HG03520 (cell line): ENCODE measurements around the gene CAMK2N1.
"Not testable (repeated sequence)": the region's sequence is repeated elsewhere in the genome, so short reads cannot be mapped to it uniquely, and the experiment has no call there.

Experiments
- ATAC-seq: cut with Tn5 transposase; IDR thresholded peaks from one replicate; pipeline ENCODE4 v1.9.1; 2021; ENCODE audit warnings: mild to moderate bottlenecking, moderate library complexity; ENCODE audit not compliant: unreplicated experiment

CAMK2N1 gene

GRCh38 chr1:20496725-20497383 lies 10.8 kb upstream of the CAMK2N1 start:
- ATAC-seq: not testable (repeated sequence)

DNA sequence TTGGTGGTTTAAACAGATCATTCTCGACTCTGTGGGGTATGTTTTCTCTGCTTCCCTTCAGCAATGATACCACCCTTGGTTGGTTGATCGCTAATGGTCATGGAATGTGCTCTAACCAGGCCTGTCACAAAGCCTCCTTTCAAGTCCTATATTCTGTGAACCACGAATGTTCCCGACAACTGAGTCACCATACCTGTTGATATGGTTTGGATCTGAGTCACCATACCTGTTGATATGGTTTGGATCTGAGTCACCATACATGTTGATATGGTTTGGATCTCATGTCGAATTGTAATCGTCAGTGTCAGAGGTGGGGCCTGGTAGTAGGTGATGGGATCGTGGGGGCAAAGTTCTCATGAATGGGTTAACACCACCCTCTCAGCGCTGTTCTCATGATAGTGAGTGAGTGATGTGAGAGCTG lies 10.2 kb upstream of the CAMK2N1 start:
- no peak for ATAC-seq

DNA sequence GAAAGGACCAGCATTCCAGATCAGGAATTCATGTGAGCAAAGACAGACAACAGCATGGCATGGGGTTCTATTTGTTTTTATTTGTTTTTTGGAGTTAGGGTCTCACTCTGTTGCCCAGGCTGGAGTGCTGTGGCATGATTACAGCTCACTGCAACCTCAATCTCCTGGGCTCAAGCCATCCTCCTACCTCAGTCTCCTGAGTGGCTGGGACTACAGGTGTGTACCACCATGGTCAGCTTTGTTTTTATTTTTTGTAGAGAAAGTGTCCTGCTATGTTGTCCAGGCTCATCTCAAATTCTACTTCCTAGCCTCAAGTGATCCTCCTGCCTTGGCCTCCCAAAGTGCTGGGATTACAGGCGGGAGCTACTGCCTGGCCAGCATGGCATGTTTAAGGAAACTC lies 9.7 kb upstream of the CAMK2N1 start:
- no peak for ATAC-seq

- ATAC-seq: no peak
Observed at GRCh38 chr1:20494609-20495311, 8.8 kb upstream of the CAMK2N1 start.

GRCh38 chr1:20493839-20494608 lies 8.0 kb upstream of the CAMK2N1 start:
- ATAC-seq: no peak

- no peak for ATAC-seq
Observed at GRCh38 chr1:20493309-20493708, 7.3 kb upstream of the CAMK2N1 start.

GRCh38 chr1:20492751-20493150 lies 6.7 kb upstream of the CAMK2N1 start:
- no peak for ATAC-seq

DNA sequence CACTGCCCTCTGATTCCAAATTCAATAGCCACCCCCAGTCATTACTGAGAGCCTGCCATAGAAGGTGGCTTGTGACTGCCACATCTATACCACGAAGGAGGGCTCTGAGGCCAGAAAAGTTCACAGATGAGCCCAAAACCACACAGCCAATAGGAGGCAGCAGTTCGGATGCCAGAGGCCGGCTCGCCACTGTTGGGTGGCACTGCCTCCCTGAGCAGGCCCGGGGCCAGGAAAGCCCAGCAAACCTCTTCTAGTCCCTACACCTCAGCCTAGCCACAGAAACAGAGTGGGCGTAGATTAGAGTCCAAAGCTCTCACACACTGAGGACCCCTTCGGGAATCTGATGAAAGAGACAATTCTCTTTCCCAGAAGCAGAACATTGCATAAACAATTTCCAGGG lies 5.9 kb upstream of the CAMK2N1 start:
- no peak for ATAC-seq

DNA sequence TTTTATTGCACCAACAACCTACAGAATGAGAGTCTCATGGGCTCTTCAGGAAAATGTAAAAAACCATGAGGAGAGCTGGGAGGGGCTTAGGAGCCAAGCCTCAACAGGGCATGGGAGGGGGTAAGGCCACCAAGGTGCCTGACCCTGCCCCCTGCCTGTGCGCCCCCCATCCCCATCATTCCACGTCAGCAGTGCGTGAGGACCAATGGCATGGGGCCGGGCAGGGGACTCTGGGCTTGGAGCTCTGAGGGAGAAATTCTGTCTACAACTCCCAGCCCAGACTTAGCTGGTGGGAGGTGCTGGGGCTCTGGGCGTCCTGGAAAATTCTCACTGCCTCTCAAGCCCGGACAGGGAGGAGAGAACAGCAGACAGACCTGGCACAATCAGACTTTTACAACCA lies 5.2 kb upstream of the CAMK2N1 start:
- no peak for ATAC-seq

- ATAC-seq: no peak
Observed at GRCh38 chr1:20487236-20487590, 1.2 kb upstream of the CAMK2N1 start.

- no peak for ATAC-seq
Observed at GRCh38 chr1:20486457-20487235, 636 bp upstream of the CAMK2N1 start.

DNA sequence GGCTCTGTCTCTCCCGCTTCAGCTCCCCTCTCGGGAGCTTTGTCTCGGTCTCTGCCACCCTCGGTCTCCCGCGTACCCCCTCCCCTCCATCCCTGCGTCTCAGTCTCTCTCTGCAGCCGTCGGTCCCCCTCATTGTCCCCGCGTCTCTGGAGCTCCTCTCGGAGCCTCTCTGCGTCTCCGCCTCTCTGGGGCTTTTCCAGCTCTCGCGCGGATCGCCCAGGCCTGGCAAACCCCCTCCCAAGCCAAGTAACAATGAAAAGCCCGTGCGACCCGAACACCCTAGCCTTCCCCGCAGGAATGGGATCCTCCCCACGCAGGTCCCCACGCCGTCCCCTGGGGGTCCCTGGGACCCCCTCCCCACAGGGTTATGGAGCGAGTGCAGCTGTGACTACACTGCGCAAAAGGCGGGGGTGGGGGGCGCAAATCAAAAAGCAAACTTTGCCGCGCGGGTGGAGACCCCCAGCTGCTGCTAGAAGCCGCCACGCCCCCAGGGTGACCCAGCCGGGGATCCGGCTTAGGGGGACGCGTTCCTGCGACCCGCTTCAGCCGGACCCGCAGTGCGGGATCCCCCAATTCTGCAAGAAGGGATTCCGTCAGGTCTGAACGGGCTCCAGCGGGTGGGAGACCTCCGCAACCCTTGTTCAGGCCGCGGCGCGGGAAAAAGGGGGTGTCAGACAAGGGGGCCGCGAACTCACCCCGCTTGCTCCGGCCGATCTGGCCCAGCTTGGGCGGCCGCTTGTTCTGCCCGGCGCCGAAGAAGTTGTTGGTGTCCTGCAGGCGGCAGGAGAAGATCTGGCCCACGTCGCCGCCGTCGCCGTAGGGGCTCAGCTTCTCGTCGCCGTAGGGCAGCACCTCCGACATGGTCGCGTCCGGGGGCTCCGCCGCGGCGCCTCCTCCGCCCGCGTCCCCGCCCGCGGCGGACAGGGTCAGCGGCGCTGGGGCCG lies 1.2 kb downstream of the CAMK2N1 start:
- no peak for ATAC-seq

GRCh38 chr1:20483833-20484518 lies 2.0 kb downstream of the CAMK2N1 start:
- no peak for ATAC-seq

GRCh38 chr1:20483098-20483832 lies 2.7 kb downstream of the CAMK2N1 start:
- no peak for ATAC-seq

GRCh38 chr1:20481643-20482498 lies 4.1 kb downstream of the CAMK2N1 start:
- ATAC-seq: no peak

- no peak for ATAC-seq
Observed at GRCh38 chr1:20480951-20481617, 4.9 kb downstream of the CAMK2N1 start.

GRCh38 chr1:20480243-20480944 lies 5.6 kb downstream of the CAMK2N1 start:
- ATAC-seq: no peak
